ENCODE data around the gene RBM46.

GRCh38 chr4:154732669-154733068 lies 48.4 kb upstream of the RBM46 start:
- TF ChIP-seq, protein P1, sequence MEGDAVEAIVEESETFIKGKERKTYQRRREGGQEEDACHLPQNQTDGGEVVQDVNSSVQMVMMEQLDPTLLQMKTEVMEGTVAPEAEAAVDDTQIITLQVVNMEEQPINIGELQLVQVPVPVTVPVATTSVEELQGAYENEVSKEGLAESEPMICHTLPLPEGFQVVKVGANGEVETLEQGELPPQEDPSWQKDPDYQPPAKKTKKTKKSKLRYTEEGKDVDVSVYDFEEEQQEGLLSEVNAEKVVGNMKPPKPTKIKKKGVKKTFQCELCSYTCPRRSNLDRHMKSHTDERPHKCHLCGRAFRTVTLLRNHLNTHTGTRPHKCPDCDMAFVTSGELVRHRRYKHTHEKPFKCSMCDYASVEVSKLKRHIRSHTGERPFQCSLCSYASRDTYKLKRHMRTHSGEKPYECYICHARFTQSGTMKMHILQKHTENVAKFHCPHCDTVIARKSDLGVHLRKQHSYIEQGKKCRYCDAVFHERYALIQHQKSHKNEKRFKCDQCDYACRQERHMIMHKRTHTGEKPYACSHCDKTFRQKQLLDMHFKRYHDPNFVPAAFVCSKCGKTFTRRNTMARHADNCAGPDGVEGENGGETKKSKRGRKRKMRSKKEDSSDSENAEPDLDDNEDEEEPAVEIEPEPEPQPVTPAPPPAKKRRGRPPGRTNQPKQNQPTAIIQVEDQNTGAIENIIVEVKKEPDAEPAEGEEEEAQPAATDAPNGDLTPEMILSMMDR (IDR thresholded peaks at IDR 0.05), result no peak
- no peak for TF ChIP-seq POLR2A (IDR thresholded peaks at IDR 0.05)

Measured in body of pancreas (tissue), 4 donors.